Left lung (tissue), 10 donors: ENCODE data around the gene ME2. TPM values are rescaled to one million over a fixed set of nuclear protein-coding genes. Genes with fewer than 3 reads are reported as not detected.
A peak's percentile ranks its signal among the peaks of the same experiment; 100 is the strongest.

ENCODE experiments used
- ATAC-seq: fragments of 200-7000 bp; cut with Tn5 transposase; one replicate; pipeline ENCODE4 v1.9.1; 2020; ENCODE audit warnings: moderate library complexity
- DNase-seq, 4 donors: peaks; one replicate each; pipeline ENCODE4 v3.0.0-alpha.2; 2013 to 2020
- H3K27ac ChIP-seq, 2 donors: fragments of 200-600 bp; sonication (generic) in 1 of 2; one replicate each; pipeline versions ENCODE4 v1.5.0 to v1.8.0; 2020 to 2021
- H3K27me3 ChIP-seq, 2 donors: fragments of 200-600 bp; sonication (generic) in 1 of 2; one replicate each; pipeline versions ENCODE4 v1.5.0 to v1.8.0; 2020 to 2021
- H3K36me3 ChIP-seq, 2 donors: fragments of 200-600 bp; sonication (generic) in 1 of 2; one replicate each; pipeline versions ENCODE4 v1.5.0 to v1.8.0; 2020 to 2021
- H3K4me1 ChIP-seq, 2 donors: fragments of 200-600 bp; one replicate each; pipeline ENCODE4 v1.8.0; 2021
- H3K4me3 ChIP-seq, 2 donors: fragments of 200-600 bp; sonication (generic) in 1 of 2; one replicate each; pipeline versions ENCODE4 v1.5.0 to v1.8.0; 2020 to 2021; ENCODE audit warnings: mild to moderate bottlenecking in 1 of 2
- H3K9me3 ChIP-seq, 2 donors: fragments of 200-600 bp; sonication (generic) in 1 of 2; one replicate each; pipeline versions ENCODE4 v1.5.0 to v1.8.0; 2020 to 2021
- CTCF ChIP-seq, 2 donors: fragments of 200-600 bp; sonication (generic) in 1 of 2; IDR thresholded peaks; one replicate each; pipeline versions ENCODE4 v1.5.0 to v1.8.0; 2021; ENCODE audit warnings: antibody characterized with exemption in 2 of 2
- intact Hi-C, 2 donors: fragments of 100-400 bp; cut with DNase I; formaldehyde crosslinking; loops; one replicate each; pipeline versions ENCODE4 v1.11.2 to v1.14.2; 2022
- polyA plus RNA-seq, 6 donors: library from polyadenylated mRNA; unstranded; fragments of 120-200 nt; gene quantifications; one replicate each; pipeline ENCODE4 v1.2.1, GENCODE V29; 2013; ENCODE audit not compliant: insufficient read length in 6 of 6
- total RNA-seq, 2 donors: library from RNA; stranded (reverse); fragmentation: NEBNext Ultra II Directional; extraction: Animal tissue kit (Norgen Biotek cat#: 25700); gene quantifications; one replicate each; pipeline ENCODE4 v1.2.1, GENCODE V29; 2021
- donor health status: DM: no; HTN: yes; CAD: no.
- donor health status: DM: no; HTN: no; CAD: no.

Gene ME2
- total and polyA plus RNA-seq, 8 donors = 29.7 to 61.7 (median 32.4) TPM

- DNase-seq (no peak), ATAC-seq (peak; percentile 76)
- H3K4me1 ChIP-seq = no peaks in the 10 kb centered on the region
- peaks cover 0 to 28% of the 10 kb centered on the region in 2 donors for H3K36me3 ChIP-seq
- H3K9me3 ChIP-seq = no peaks in the 10 kb centered on the region
- no peaks in the 10 kb centered on the region for H3K27me3 ChIP-seq
- no peak for TF ChIP-seq CTCF (IDR thresholded peaks at IDR 0.05)
- H3K4me3 ChIP-seq = no peak overlapping the region
- H3K27ac ChIP-seq = peak overlapping the region in 1 of 2 donors; percentile 18
- intact Hi-C loops = no loop called here
Observed at GRCh38 chr18:50896093-50896492, 17.2 kb downstream of the ME2 start.

GRCh38 chr18:50898919-50899318 lies 20.0 kb downstream of the ME2 start:
- Histone ChIP-seq H3K9me3 (no peaks in the 10 kb centered on the region), H3K27me3 (no peaks in the 10 kb centered on the region), H3K4me1 (peaks cover 0 to 4% of the 10 kb centered on the region in 2 donors), H3K27ac (no peak overlapping the region), H3K4me3 (no peak overlapping the region), H3K36me3 (peaks cover 0 to 31% of the 10 kb centered on the region in 2 donors)
- no peak for DNase-seq
- no peak for TF ChIP-seq CTCF (IDR thresholded peaks at IDR 0.05)
- intact Hi-C loops = no loop called here
- ATAC-seq = no peak

DNA sequence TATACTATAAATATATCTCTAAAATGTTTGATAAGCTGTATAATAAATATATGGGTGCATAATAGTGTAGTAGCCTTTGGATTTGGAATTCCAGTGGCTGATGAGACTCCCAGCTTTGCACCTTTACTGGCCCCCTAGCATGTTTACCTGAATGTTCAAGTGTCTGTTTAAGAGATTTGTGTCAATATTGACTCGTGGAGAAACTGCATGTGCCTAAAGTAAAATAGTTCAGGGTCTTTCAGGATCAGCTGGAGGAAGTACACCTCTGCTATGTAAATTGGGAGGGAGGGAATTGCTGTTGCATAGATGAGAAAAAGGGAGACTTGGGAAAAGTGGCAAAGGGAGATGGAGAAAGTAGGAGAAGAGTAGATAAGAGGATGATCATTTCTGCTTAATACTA lies 23.9 kb downstream of the ME2 start:
- intact Hi-C loops = no loop called here
- Histone ChIP-seq H3K36me3 (peaks cover 0 to 26% of the 10 kb centered on the region in 2 donors), H3K9me3 (peaks cover 0 to 4% of the 10 kb centered on the region in 2 donors), H3K4me1 (peaks cover 0 to 4% of the 10 kb centered on the region in 2 donors), H3K4me3 (no peak overlapping the region), H3K27me3 (no peaks in the 10 kb centered on the region), H3K27ac (no peak overlapping the region)
- ATAC-seq (peak; percentile 58), DNase-seq (no peak)
- no peak for TF ChIP-seq CTCF (IDR thresholded peaks at IDR 0.05)

DNA sequence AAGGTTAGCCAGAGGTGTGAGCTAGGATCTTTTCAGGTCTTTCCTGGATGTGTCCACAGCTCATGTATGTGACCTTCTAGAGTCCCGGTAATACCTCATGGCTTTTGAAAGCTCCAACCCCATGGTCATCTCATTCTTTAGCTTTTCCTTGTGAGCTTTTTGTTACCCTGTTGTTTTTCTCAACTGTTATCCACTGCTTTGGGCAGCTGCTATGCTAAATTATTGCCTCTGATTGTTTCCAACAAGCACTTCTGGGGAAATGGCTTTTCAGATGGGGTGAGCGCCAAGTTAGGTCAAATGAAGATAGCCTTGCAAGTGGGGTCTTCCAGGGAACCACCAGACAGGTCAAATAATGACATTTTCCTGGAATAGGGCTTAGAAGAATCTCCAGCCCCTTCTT lies 27.9 kb downstream of the ME2 start:
- H3K4me1 ChIP-seq = peaks cover 0 to 4% of the 10 kb centered on the region in 2 donors
- ATAC-seq (no peak), DNase-seq (no peak)
- TF ChIP-seq CTCF (IDR thresholded peaks at IDR 0.05) = no peak
- no peaks in the 10 kb centered on the region for H3K27me3 ChIP-seq
- no peak overlapping the region for H3K4me3 ChIP-seq
- no peak overlapping the region for H3K27ac ChIP-seq
- H3K36me3 ChIP-seq = peaks cover 0 to 47% of the 10 kb centered on the region in 2 donors
- peaks cover 0 to 4% of the 10 kb centered on the region in 2 donors for H3K9me3 ChIP-seq
- intact Hi-C loops = no loop called here

GRCh38 chr18:50909261-50909660 lies 30.3 kb downstream of the ME2 start:
- Histone ChIP-seq H3K36me3 (peaks cover 0 to 56% of the 10 kb centered on the region in 2 donors), H3K9me3 (peaks cover 0 to 4% of the 10 kb centered on the region in 2 donors), H3K4me3 (no peak overlapping the region), H3K27me3 (no peaks in the 10 kb centered on the region), H3K4me1 (no peaks in the 10 kb centered on the region), H3K27ac (no peak overlapping the region)
- TF ChIP-seq CTCF (IDR thresholded peaks at IDR 0.05) = no peak
- ATAC-seq = no peak
- intact Hi-C loops = no loop called here
- no peak for DNase-seq
